CD4-positive, alpha-beta T cell treated with Interleukin-10 for 1 hour (primary cell): Measurements from ENCODE around the gene FEZ2.

Source experiments
- DNase-seq: peaks from one replicate; pipeline ENCODE4 v3.0.0-alpha.2; 2020

Gene FEZ2

GRCh38 chr2:36528274-36528673, 69.7 kb downstream of the FEZ2 start:
- DNase-seq = no peak

GRCh38 chr2:36526226-36526625, 71.7 kb downstream of the FEZ2 start:
- DNase-seq = no peak

- DNase-seq = no peak
Observed at GRCh38 chr2:36525245-36525644, 72.7 kb downstream of the FEZ2 start.

- no peak for DNase-seq
Observed at GRCh38 chr2:36523153-36523552, 74.8 kb downstream of the FEZ2 start.

- DNase-seq = no peak
Observed at GRCh38 chr2:36520431-36520830, 77.5 kb downstream of the FEZ2 start.

GRCh38 chr2:36516136-36516870, 81.7 kb downstream of the FEZ2 start:
- no peak for DNase-seq

- DNase-seq = no peak
Observed at GRCh38 chr2:36515538-36515937, 82.4 kb downstream of the FEZ2 start.

- DNase-seq = no peak
Observed at GRCh38 chr2:36513661-36514060, 84.3 kb downstream of the FEZ2 start.

- DNase-seq = no peak
Observed at GRCh38 chr2:36512705-36513104, 85.3 kb downstream of the FEZ2 start.

GRCh38 chr2:36511858-36512603, 85.9 kb downstream of the FEZ2 start:
- no peak for DNase-seq

GRCh38 chr2:36509075-36509474, 88.9 kb downstream of the FEZ2 start:
- no peak for DNase-seq

- peak; percentile 32 for DNase-seq
Observed at GRCh38 chr2:36507408-36507812, 90.6 kb downstream of the FEZ2 start.
